Breast epithelium (tissue), 3 donors: ENCODE measurements around the gene TSPAN7.

Source experiments
- CTCF ChIP-seq, 3 donors: fragments of 450-650 bp; IDR thresholded peaks; one replicate each; pipeline ENCODE4 v1.5.1; 2016 to 2017; ENCODE audit warnings: antibody characterized with exemption in 3 of 3, mild to moderate bottlenecking in 3 of 3, moderate library complexity in 3 of 3
- POLR2A ChIP-seq: fragments of 450-650 bp; IDR thresholded peaks from one replicate; pipeline ENCODE4 v1.6.1; 2016; ENCODE audit warnings: antibody characterized with exemption, mild to moderate bottlenecking, moderate library complexity

DNA sequence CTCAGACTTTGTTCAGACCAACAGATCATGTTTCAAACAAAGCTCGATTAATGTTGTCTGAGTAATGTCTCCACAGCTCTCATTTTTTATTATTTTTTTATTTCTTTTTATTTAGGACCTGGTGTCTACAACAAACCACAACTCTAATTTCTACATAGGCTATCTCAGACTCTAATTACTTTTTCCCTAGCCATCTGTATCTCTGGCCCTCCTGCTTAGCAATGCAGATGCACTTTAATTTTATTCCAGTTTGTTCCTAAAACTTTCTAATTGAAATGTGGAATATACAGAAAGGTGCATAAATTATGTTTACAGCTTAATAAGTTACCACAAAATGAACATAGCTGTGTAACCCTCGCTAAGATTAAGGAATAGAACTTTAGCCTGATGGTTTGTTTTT is 120.8 kb downstream of the TSPAN7 start:
- TF ChIP-seq CTCF (IDR thresholded peaks at IDR 0.05) (no peak), POLR2A (no peak)
